ENCODE results near the gene ITIH4. TPM values are rescaled to one million over a fixed set of nuclear protein-coding genes. Genes with fewer than 3 reads are reported as not detected.

Gene ITIH4
- total and polyA plus RNA-seq, 9 of the 15 experiments (the other 6 are each of a cell fraction or from before 2014, with no cell fraction given) = 0.09 to 0.62 (median 0.20) TPM; not detected in 6

GRCh38 chr3:52790741-52791140 lies 39.7 kb downstream of the ITIH4 start:
- no peak for DNase-seq (ENCODE audit: extremely low read depth in 1 of 4, low spot score in 3 of 4)
- FAIRE-seq = no peak
- BruUV-seq (replicated peaks) = no TSS peak
- H3K4me2 ChIP-seq (ENCODE audit: insufficient read depth, low read length) = no peak overlapping the region
- peaks cover 0 to 19% of the 10 kb centered on the region in 2 experiments; a peak in 2 of 5 replicates for H3K27me3 ChIP-seq (ENCODE audit: control insufficient read depth in 2 of 2, insufficient read depth in 2 of 2, low read length in 2 of 2)
- intact Hi-C loops (cut with micrococcal nuclease) = no loop called here
- POLR2A ChIA-PET = no interaction called here
- no peaks in the 10 kb centered on the region for H3K36me3 ChIP-seq (ENCODE audit: control insufficient read depth, insufficient read depth, low read length)
- no peak overlapping the region for H3K27ac ChIP-seq (ENCODE audit: extremely low read depth, low read depth, low read length)
- no peak for ATAC-seq
- 14% methylated on average over 10 of the region's 13 CpGs for WGBS (ENCODE audit: insufficient coverage, low coverage, missing lambda C conversion rate)
- H3K9ac ChIP-seq (ENCODE audit: insufficient read depth in 1 of 2, low read depth in 2 of 2, low read length in 2 of 2) = no peak overlapping the region
- H3K4me1 ChIP-seq (replicated peaks in 1 of 2; ENCODE audit: control insufficient read depth in 2 of 2, insufficient read depth in 2 of 2, low read length in 2 of 2) = peaks cover 0 to 11% of the 10 kb centered on the region in 2 experiments; a peak in 2 of 5 replicates
- no peak overlapping the region for H2AFZ ChIP-seq (ENCODE audit: low read depth, low read length)
- in situ Hi-C loops (cut with MboI) = no loop called here
- H3K9me1 ChIP-seq (ENCODE audit: control insufficient read depth, insufficient read depth, low read length) = no peaks in the 10 kb centered on the region
- no peaks in the 10 kb centered on the region for H3K9me3 ChIP-seq (replicated peaks; ENCODE audit: control insufficient read depth, insufficient read depth, low read depth, low read length)
- no peak overlapping the region for H3K4me3 ChIP-seq
- H3K79me2 ChIP-seq (ENCODE audit: control insufficient read depth, insufficient read depth, low read length) = no peaks in the 10 kb centered on the region
- CTCF ChIA-PET (ENCODE audit: low intra/inter-chr PET ratio) = no interaction called here
- H4K20me1 ChIP-seq (replicated peaks; ENCODE audit: control insufficient read depth, insufficient read depth, low read length) = no peaks in the 10 kb centered on the region
- TF ChIP-seq SAP30 (IDR thresholded peaks at IDR 0.05; ENCODE audit: borderline replicate concordance, insufficient read depth, low read depth, low read length, poor library complexity, severe bottlenecking) (no peak), CCAR2 (IDR thresholded peaks at IDR 0.05; ENCODE audit: low read depth, low read length) (no peak), SLC30A9 (CRISPR knock-in tag; IDR thresholded peaks at IDR 0.05) (no peak), SAFB2 (IDR thresholded peaks at IDR 0.05; ENCODE audit: borderline replicate concordance, low read depth, low read length, severe bottlenecking) (no peak), HES1 (IDR thresholded peaks at IDR 0.05; ENCODE audit: low read depth) (no peak), NFE2L1 (tag; IDR thresholded peaks at IDR 0.05; ENCODE audit: borderline replicate concordance, low read depth) (no peak), ZNF134 (CRISPR knock-in tag; conservative IDR thresholded peaks at IDR 0.05) (no peak), ZNF77 (CRISPR knock-in tag; IDR thresholded peaks at IDR 0.05) (no peak), SMARCB1 (IDR thresholded peaks at IDR 0.05; ENCODE audit: insufficient read length, low read depth) (no peak), ZNF133 (CRISPR knock-in tag; IDR thresholded peaks at IDR 0.05) (no peak), MAFF (IDR thresholded peaks at IDR 0.05; ENCODE audit: low read length) (no peak)
- TF ChIP-seq, protein P1, sequence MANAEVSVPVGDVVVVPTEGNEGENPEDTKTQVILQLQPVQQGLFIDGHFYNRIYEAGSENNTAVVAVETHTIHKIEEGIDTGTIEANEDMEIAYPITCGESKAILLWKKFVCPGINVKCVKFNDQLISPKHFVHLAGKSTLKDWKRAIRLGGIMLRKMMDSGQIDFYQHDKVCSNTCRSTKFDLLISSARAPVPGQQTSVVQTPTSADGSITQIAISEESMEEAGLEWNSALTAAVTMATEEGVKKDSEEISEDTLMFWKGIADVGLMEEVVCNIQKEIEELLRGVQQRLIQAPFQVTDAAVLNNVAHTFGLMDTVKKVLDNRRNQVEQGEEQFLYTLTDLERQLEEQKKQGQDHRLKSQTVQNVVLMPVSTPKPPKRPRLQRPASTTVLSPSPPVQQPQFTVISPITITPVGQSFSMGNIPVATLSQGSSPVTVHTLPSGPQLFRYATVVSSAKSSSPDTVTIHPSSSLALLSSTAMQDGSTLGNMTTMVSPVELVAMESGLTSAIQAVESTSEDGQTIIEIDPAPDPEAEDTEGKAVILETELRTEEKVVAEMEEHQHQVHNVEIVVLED (CRISPR knock-in tag; IDR thresholded peaks at IDR 0.05) = no peak
- TF ChIP-seq, protein P2, sequence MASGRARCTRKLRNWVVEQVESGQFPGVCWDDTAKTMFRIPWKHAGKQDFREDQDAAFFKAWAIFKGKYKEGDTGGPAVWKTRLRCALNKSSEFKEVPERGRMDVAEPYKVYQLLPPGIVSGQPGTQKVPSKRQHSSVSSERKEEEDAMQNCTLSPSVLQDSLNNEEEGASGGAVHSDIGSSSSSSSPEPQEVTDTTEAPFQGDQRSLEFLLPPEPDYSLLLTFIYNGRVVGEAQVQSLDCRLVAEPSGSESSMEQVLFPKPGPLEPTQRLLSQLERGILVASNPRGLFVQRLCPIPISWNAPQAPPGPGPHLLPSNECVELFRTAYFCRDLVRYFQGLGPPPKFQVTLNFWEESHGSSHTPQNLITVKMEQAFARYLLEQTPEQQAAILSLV (tag; IDR thresholded peaks at IDR 0.05) = no peak
- TF ChIP-seq, protein P3, sequence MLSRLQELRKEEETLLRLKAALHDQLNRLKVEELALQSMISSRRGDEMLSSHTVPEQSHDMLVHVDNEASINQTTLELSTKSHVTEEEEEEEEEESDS (CRISPR knock-in tag; IDR thresholded peaks at IDR 0.05) = no peak
- TF ChIP-seq, protein P4, sequence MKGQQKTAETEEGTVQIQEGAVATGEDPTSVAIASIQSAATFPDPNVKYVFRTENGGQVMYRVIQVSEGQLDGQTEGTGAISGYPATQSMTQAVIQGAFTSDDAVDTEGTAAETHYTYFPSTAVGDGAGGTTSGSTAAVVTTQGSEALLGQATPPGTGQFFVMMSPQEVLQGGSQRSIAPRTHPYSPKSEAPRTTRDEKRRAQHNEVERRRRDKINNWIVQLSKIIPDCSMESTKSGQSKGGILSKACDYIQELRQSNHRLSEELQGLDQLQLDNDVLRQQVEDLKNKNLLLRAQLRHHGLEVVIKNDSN (CRISPR knock-in tag; IDR thresholded peaks at IDR 0.05) = no peak

All from K562 (cell line).